Stimulated activated CD8-positive, alpha-beta memory T cell treated with anti-CD3 and anti-CD28 coated beads, Interleukin-7, amount 100 ng/mL, for 1 hour (primary cell): Measurements from ENCODE around the gene COX11.

Experiments used
- DNase-seq, 2 donors: peaks; one replicate each; pipeline ENCODE4 v3.0.0-alpha.2; 2020; ENCODE audit warnings: low read depth in 2 of 2

Gene COX11, protein sequence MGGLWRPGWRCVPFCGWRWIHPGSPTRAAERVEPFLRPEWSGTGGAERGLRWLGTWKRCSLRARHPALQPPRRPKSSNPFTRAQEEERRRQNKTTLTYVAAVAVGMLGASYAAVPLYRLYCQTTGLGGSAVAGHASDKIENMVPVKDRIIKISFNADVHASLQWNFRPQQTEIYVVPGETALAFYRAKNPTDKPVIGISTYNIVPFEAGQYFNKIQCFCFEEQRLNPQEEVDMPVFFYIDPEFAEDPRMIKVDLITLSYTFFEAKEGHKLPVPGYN

DNA sequence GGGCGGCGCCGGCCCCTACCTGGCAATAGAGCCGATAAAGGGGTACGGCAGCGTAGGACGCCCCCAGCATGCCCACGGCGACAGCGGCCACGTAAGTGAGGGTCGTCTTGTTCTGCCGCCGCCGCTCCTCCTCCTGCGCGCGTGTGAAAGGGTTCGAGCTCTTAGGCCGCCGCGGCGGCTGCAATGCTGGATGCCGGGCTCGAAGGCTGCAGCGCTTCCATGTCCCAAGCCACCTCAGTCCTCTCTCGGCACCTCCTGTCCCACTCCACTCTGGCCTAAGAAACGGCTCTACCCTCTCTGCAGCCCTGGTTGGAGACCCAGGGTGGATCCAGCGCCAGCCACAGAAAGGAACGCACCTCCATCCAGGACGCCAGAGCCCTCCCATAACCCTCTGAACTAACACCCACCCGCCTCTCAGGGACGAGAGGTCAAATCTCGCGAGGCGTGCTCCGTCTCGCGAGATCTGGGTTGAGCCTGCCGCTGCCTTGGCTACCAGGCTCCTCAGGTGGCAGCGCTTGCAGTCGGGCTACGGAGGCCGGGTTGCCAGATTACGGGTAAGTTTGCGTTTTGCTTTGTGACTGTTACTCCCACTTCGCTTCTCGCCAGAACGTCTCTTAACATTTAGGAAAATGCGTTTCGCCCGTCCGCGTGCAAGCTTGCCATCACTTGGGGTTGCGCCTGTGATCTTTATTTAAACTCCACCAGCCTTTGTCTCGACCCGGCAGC lies at the start of gene COX11, which contains the start of gene STXBP4:
COX11 (minus strand) TSS at position 393 of the 726 bp plus-strand sequence; CDS start at position 385, 8 bp downstream.
STXBP4 (plus strand) TSS at position 504 of the 726 bp plus-strand sequence. CDS start 17,455 bp downstream, outside the sequence.
- DNase-seq = peak; percentile 81 to 87

- no peak for DNase-seq
These were observed 37.1 kb upstream of the COX11 start for GRCh38 chr17:55005520-55005919.

GRCh38 chr17:55004484-55004883 lies 36.0 kb upstream of the COX11 start:
- no peak for DNase-seq

- no peak for DNase-seq
These were observed 34.0 kb upstream of the COX11 start for GRCh38 chr17:55002458-55002857.

- no peak for DNase-seq
These were observed 28.0 kb upstream of the COX11 start for GRCh38 chr17:54996441-54996840.

- DNase-seq = no peak
These were observed 24.6 kb upstream of the COX11 start for GRCh38 chr17:54992797-54993639.

- no peak for DNase-seq
These were observed 23.1 kb upstream of the COX11 start for GRCh38 chr17:54991567-54991966.

DNA sequence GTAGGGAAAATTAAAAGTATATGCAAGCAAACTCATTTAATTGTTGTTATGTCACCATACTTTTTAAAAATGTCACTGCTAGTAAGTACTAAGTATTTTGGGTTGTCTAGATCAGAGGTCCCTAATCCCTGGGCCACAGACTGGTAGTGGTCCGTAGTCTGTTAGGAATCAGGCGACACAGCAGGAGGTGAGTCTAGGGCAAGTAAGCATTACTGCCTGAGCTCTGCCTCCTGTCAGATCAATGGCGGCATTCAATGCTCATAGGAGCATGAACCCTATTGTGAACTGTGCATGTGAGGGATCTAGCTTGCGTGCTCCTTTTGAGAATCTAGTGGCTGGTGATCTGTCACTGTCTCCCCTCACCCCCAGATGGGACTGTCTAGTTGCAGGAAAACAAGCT lies 21.7 kb upstream of the COX11 start:
- DNase-seq = no peak

DNA sequence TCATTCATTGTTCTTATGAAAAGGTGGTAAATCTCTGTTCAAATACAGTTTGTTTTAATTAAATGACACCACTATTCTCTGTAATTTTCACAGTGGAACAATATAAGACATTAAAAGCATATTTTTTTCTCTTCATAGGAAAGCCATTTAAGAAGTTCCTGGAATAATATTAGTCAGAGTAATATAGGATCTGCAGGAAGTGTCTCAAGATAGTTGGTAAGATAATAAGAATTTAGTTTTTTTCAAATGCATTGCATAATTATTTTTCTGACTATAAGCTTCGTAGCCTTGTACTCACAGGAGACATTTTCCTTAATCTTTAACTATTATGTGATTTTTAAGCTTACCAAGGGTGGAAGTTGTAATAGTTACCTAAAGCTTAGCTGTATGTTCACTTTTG lies 17.0 kb upstream of the COX11 start:
- no peak for DNase-seq

GRCh38 chr17:54983260-54983659 lies 14.8 kb upstream of the COX11 start:
- no peak for DNase-seq

GRCh38 chr17:54982399-54982798 lies 13.9 kb upstream of the COX11 start:
- no peak for DNase-seq

DNA sequence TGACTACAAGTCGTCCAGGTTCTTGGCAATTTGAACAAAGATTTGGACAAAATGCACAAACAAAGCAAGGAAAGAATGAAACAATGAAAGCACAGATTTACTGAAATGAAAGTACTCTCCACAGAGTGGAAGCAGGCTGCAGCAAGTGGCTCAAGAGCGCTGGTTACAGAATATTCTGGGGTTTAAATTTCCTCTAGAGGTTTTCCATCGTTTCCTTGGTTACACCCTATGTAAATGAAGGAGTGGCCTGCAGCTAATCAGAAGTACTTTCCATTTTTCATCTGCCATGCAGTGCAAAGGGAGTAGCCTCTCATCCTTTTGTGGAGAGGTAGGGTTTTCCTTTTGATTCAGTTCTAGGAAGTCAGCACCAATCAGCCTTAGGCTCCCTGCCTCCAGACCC lies 11.9 kb upstream of the COX11 start:
- DNase-seq = no peak

DNA sequence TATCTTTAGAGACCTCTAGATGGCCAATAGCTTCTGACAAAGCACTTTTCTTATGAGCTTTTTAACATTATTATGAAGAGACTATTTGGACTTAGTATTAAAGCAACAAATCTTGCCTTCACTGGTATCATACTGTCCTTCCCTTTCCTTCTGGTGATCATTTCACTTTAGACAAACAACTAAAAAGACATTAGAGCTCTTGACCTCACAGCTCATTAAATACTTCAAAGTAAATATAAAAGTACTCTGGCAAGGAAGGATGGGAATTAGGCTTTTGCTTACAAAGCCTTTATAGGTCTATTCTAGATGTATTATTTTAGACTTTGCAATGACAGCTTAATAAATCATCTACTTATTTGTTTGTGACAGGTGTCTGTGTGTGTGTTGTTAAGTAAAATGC lies 11.2 kb upstream of the COX11 start:
- DNase-seq = no peak

DNA sequence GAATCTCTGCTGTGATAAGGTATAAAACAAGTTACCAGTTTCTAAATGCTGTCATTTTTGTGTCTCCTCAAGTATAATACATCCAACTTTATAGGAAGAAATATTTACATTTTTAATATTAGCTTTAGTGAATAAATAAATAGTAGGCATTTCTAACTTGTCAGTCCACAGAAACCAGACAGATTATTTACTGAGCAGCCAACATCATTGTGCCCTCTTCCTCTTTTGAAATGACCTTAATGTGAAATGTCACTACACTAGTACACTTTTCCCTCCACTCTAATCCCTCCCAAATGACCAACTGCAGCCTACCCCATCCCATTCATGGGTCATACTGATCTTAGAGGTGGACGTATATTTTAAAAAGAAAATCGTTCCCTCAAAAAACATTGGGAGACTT lies 9.3 kb upstream of the COX11 start:
- DNase-seq = no peak

GRCh38 chr17:54976316-54976715 lies 7.9 kb upstream of the COX11 start:
- no peak for DNase-seq

DNA sequence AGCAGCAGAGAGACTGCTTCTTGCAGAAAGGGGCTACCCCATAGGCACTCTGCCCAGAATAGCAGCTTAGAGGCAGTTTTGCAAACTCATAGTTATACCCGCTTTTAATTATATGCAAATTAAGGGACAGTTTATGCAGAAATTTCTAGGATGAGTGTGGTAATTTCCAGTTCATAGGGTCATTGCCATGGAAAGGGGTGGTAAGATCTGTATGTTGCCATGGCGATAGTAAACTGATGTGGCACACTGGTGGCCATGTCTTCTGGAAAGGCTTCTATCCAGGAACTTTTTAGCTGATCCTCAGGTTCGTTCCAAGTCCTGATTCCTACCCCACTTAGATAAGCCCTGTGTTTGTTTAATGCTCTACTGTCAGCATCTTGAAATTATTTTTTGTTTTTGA lies 6.3 kb upstream of the COX11 start:
- no peak for DNase-seq

DNA sequence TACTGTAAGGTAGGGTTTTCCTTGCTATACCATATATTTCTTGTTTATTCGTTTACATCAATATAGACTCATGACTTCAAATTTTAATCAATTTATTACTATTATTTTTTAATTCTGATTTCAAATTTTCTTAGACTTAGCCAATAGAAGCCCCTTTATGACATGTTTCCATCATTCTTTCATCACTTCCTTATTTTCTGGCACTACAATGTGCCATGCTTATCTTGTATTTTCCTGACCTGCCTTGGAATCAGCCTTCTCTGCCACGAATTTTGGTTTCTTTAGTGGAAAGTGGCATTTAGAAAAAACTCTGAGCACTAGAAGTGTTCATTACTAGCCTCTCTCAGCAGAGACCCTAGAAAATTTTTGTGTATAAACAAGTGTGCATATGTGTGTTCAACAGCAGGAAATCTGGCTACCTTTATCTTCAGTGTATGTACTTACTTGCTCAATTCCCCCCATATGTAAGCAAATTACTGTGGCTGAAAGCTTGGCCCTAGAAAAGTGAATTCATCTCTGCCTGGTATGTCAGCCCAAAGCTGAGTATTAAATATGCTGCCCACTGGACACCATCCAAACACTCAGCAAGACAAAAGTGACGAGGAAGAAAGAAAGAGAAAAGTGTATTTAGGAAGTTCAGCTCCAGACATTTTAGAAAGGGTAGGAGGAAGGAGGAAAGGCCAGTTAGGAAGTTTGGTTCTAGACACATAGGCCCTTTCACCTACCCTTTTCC lies 4.1 kb upstream of the COX11 start:
- no peak for DNase-seq

DNA sequence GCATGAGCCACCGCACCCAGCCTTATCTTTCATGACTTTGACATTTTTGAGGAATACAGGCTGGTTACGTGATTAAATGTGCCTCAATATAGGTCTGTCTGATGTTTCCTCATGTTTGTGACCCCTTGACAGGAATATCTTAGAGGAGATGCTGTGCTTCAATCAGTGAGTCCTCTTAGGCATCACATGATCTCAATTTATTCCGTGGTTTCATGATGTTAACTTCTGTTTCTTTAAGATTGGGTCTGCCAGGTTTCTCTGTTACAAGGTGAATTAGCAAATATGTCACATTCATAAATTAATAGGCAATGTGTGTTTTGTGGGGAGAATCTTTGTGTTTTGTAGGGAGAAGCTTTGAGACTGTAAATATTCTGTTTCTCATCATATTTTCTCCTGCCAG lies 3.4 kb upstream of the COX11 start:
- no peak for DNase-seq

- DNase-seq = no peak
These were observed 2.7 kb upstream of the COX11 start for GRCh38 chr17:54971147-54971546.

- no peak for DNase-seq
These were observed 1.5 kb upstream of the COX11 start for GRCh38 chr17:54969658-54970572.

DNA sequence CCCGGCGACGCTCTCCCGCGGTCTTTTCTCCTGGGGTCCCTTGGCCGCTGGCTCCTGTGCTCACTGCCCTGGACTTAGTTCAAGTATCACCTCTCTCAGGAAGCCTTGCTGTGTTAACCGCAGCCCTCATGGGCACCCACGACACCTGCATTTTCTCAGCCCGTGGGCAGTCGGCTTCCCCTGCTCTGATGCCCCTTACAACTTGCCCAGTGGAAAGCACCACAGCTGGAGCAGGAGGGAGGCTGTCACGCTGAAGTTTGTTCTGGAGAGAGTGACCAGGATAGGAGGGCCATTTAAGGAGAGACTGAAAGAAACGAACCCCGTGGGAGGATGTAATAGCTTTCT lies 506 bp upstream of the COX11 start:
- no peak for DNase-seq
